Measurements from ENCODE around the gene DHRSX.

DNA sequence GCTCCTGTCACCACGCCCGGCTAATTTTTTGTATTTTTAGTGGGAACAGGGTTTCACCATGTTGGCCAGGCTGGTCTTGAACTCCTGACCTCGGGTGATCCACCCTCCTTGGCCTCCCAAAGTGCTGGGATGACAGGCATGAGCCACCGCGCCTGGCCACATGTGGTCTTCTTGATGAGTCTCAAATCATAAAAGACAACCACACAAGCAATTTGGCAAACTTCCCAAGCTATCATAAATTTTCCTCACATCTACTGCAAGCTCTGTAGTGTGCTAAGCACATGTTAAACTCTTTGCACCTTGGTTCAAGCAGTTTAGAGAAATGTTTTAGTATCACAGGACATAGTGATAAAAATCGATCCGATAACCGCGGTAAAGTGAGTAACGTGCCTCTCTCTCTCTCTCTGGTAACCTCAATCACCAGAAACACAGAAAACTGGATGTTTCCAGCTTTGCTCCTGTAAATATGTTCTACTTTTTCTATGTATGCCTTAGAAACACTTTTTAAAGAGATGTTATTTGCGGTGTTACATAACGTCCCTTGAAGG is 256.8 kb downstream of the DHRSX start:
- TF ChIP-seq EZH2 (IDR thresholded peaks at IDR 0.05; ENCODE audit: insufficient read depth, poor library complexity, severe bottlenecking) (no peak), EZH2phosphoT487 (IDR thresholded peaks at IDR 0.05; ENCODE audit: insufficient read depth, low read depth) (no peak)

Measured in GM23248 (cell line).